Mammary epithelial cell (primary cell): ENCODE measurements around the gene DENND4B.
"Not testable (repeated sequence)": the region's sequence is repeated elsewhere in the genome, so short reads cannot be mapped to it uniquely, and the experiment has no call there.

ENCODE experiments used
- CTCF ChIP-seq, 2 donors: IDR thresholded peaks in 1 of 2; conservative IDR thresholded peaks in 1 of 2; 2 replicates each; pipeline ENCODE4 v1.5.1; 2011 to 2012; ENCODE audit warnings: inconsistent platforms in 2 of 2, low read length in 2 of 2, mild to moderate bottlenecking in 2 of 2, control low read depth in 1 of 2, low read depth in 1 of 2; ENCODE audit not compliant: insufficient read depth in 1 of 2; ENCODE audit errors: extremely low read depth in 1 of 2
- EZH2 ChIP-seq: IDR thresholded peaks from 2 replicates; pipeline ENCODE4 v1.6.1; 2012; ENCODE audit warnings: low read length, inconsistent platforms, borderline replicate concordance

- not testable (repeated sequence) for TF ChIP-seq CTCF (conservative IDR thresholded peaks at IDR 0.05 in 1 of 2, IDR thresholded peaks at IDR 0.05 in 1 of 2; ENCODE audit: extremely low read depth in 1 of 2, insufficient read depth in 1 of 2, low read depth in 1 of 2, low read length in 2 of 2); EZH2
These were observed 55.5 kb downstream of the DENND4B start for GRCh38 chr1:153891042-153891441.
